LNCaP clone FGC (cell line): ENCODE data around the gene FAM168A.

ENCODE experiments used
- DNase-seq: peaks from one replicate; pipeline ENCODE4 v3.0.0-alpha.2; 2011; ENCODE audit warnings: low read depth
- H3K4me3 ChIP-seq: 2 replicates; pipeline ENCODE4 v1.5.1; 2011; ENCODE audit warnings: mild to moderate bottlenecking, low read depth, low read length, control low read depth
- CTCF ChIP-seq: IDR thresholded peaks from 2 replicates; pipeline ENCODE4 v1.5.1; 2012; ENCODE audit warnings: mild to moderate bottlenecking; ENCODE audit not compliant: control insufficient read depth, insufficient read depth; ENCODE audit errors: extremely low read depth

The FAM168A gene

GRCh38 chr11:73521621-73522020 is 76.3 kb downstream of the FAM168A start:
- no peak for DNase-seq
- no peak for TF ChIP-seq CTCF
- no peak overlapping the region for H3K4me3 ChIP-seq

- no peak overlapping the region for H3K4me3 ChIP-seq
- DNase-seq = peak; percentile 47
- no peak for TF ChIP-seq CTCF
These were observed 77.4 kb downstream of the FAM168A start for GRCh38 chr11:73520353-73521061.

GRCh38 chr11:73519266-73519665 is 78.6 kb downstream of the FAM168A start:
- no peak for TF ChIP-seq CTCF
- H3K4me3 ChIP-seq = no peak overlapping the region
- no peak for DNase-seq

- DNase-seq = no peak
- H3K4me3 ChIP-seq = no peak overlapping the region
- no peak for TF ChIP-seq CTCF
These were observed 79.7 kb downstream of the FAM168A start for GRCh38 chr11:73518195-73518594.

- TF ChIP-seq CTCF = no peak
- no peak for DNase-seq
- H3K4me3 ChIP-seq = no peak overlapping the region
These were observed 81.8 kb downstream of the FAM168A start for GRCh38 chr11:73516080-73516479.

- DNase-seq = no peak
- no peak overlapping the region for H3K4me3 ChIP-seq
- no peak for TF ChIP-seq CTCF
These were observed 84.2 kb downstream of the FAM168A start for GRCh38 chr11:73513707-73514106.

- DNase-seq = no peak
- H3K4me3 ChIP-seq = no peak overlapping the region
- no peak for TF ChIP-seq CTCF
These were observed 87.0 kb downstream of the FAM168A start for GRCh38 chr11:73510877-73511276.
